Spleen (tissue), 7 donors: ENCODE data around the gene TRPV4.

Experiments
- CTCF ChIP-seq, 11 experiments: fragments of 200-600 bp in 7 of 11; fragments of 450-650 bp in 4 of 11; sonication (generic) in 4 of 11; IDR thresholded peaks in 8 of 11; conservative IDR thresholded peaks in 3 of 11; 1 replicate in 7 of 11; 2 replicates in 4 of 11; pipeline versions ENCODE4 v1.4.0 to v1.8.0; 2016 to 2021; ENCODE audit warnings: antibody characterized with exemption in 11 of 11, inconsistent platforms in 4 of 11, mild to moderate bottlenecking in 1 of 11
- POLR2A ChIP-seq, 3 donors: fragments of 450-650 bp; IDR thresholded peaks; one replicate each; pipeline ENCODE4 v1.5.1; 2017; ENCODE audit warnings: antibody characterized with exemption in 3 of 3, mild to moderate bottlenecking in 1 of 3
- POLR2AphosphoS5 ChIP-seq, 3 donors: sonication (generic); formaldehyde crosslinking; IDR thresholded peaks; one replicate each; pipeline ENCODE4 v1.5.1; 2017; ENCODE audit warnings: antibody characterized with exemption in 3 of 3
- donor health status: DM: no; HTN: no; CAD: no; lungs with moderate emphysema.
- donor health status: DM: no; HTN: no; CAD: no.
- donor health status: DM: no; HTN: no; CAD: no.

- TF ChIP-seq CTCF (IDR thresholded peaks at IDR 0.05 in 8 of 11, conservative IDR thresholded peaks at IDR 0.05 in 3 of 11) (no peak), POLR2AphosphoS5 (IDR thresholded peaks at IDR 0.05) (no peak), POLR2A (IDR thresholded peaks at IDR 0.05) (no peak)
Measured at GRCh38 chr12:109873653-109874052, 40.5 kb upstream of the TRPV4 start.
